ENCODE measurements around the gene JOSD2.

Gene JOSD2

GRCh38 chr19:50457300-50457699 lies 53.7 kb downstream of the JOSD2 start:
- H3K9me3 Mint-ChIP-seq, result peaks cover 2% of the 10 kb centered on the region
- peaks cover 10% of the 10 kb centered on the region for H3K4me1 Mint-ChIP-seq
- peaks cover 10% of the 10 kb centered on the region for H3K27me3 Mint-ChIP-seq (ENCODE audit: low read depth)
- no peaks in the 10 kb centered on the region for H3K36me3 Mint-ChIP-seq (ENCODE audit: low read depth)
- TF ChIP-seq, protein P1, sequence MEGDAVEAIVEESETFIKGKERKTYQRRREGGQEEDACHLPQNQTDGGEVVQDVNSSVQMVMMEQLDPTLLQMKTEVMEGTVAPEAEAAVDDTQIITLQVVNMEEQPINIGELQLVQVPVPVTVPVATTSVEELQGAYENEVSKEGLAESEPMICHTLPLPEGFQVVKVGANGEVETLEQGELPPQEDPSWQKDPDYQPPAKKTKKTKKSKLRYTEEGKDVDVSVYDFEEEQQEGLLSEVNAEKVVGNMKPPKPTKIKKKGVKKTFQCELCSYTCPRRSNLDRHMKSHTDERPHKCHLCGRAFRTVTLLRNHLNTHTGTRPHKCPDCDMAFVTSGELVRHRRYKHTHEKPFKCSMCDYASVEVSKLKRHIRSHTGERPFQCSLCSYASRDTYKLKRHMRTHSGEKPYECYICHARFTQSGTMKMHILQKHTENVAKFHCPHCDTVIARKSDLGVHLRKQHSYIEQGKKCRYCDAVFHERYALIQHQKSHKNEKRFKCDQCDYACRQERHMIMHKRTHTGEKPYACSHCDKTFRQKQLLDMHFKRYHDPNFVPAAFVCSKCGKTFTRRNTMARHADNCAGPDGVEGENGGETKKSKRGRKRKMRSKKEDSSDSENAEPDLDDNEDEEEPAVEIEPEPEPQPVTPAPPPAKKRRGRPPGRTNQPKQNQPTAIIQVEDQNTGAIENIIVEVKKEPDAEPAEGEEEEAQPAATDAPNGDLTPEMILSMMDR (IDR thresholded peaks at IDR 0.05; ENCODE audit: unreplicated experiment in 3 of 3), result no peak
- H3K4me3 Mint-ChIP-seq, result no peak overlapping the region
- H3K27ac Mint-ChIP-seq, result no peak overlapping the region

Data from nephron (organoid).